Neural cell (in vitro differentiated cells): ENCODE data around the gene FCRL6. TPM values are rescaled to one million over a fixed set of nuclear protein-coding genes. Genes with fewer than 3 reads are reported as not detected.

Source experiments
- H2AFZ ChIP-seq: fragments of 200-600, 300-800 bp; sonication (generic), shearing (Covaris generic); 2 replicates; pipeline ENCODE4 v1.6.0; 2014; ENCODE audit warnings: low read depth, mild to moderate bottlenecking, antibody characterized with exemption, low read length, moderate library complexity
- H3F3A ChIP-seq: fragments of 200-600 bp; shearing (Covaris generic); 2 replicates; pipeline ENCODE4 v1.6.1; 2016; ENCODE audit warnings: mild to moderate bottlenecking, moderate library complexity, mixed read lengths, antibody characterized with exemption, low read length; ENCODE audit not compliant: insufficient read depth, poor library complexity, severe bottlenecking
- H3K27ac ChIP-seq: fragments of 200-600, 300-800 bp; sonication (generic), shearing (Covaris generic); 2 replicates; pipeline ENCODE4 v1.5.1; 2014; ENCODE audit warnings: mild to moderate bottlenecking, low read length, moderate library complexity
- H3K27me3 ChIP-seq: fragments of 300-800, 200-600 bp; sonication (generic), shearing (Covaris generic); 2 replicates; pipeline ENCODE4 v1.6.0; 2014; ENCODE audit warnings: mild to moderate bottlenecking, low read depth, low read length, moderate library complexity; ENCODE audit not compliant: insufficient read depth
- H3K36me3 ChIP-seq: fragments of 300-800, 200-600 bp; sonication (generic), shearing (Covaris generic); 2 replicates; pipeline ENCODE4 v1.5.1; 2014; ENCODE audit warnings: mild to moderate bottlenecking, antibody characterized with exemption, low read length, moderate library complexity; ENCODE audit not compliant: insufficient read depth
- H3K4me2 ChIP-seq: fragments of 300-800, 200-600 bp; sonication (generic), shearing (Covaris generic); 2 replicates; pipeline ENCODE4 v1.6.0; 2014; ENCODE audit warnings: mild to moderate bottlenecking, low read length
- H3K4me3 ChIP-seq: fragments of 300-800, 200-600 bp; sonication (generic), shearing (Covaris generic); 2 replicates; pipeline ENCODE4 v1.5.1; 2014; ENCODE audit warnings: mild to moderate bottlenecking, low read length, moderate library complexity
- H3K79me2 ChIP-seq: fragments of 200-600 bp; shearing (Covaris generic); replicated peaks from 2 replicates; pipeline ENCODE4 v1.6.0; 2014; ENCODE audit warnings: mild to moderate bottlenecking, low read length, moderate library complexity; ENCODE audit not compliant: insufficient read depth
- H3K9ac ChIP-seq: fragments of 300-800, 200-600 bp; sonication (generic), shearing (Covaris generic); 2 replicates; pipeline ENCODE4 v1.6.1; 2016; ENCODE audit warnings: mild to moderate bottlenecking, low read length, mixed read lengths
- H3K9me2 ChIP-seq: fragments of 200-600 bp; shearing (Covaris generic); 2 replicates; pipeline ENCODE4 v1.6.1; 2016; ENCODE audit warnings: mild to moderate bottlenecking, low read length, mixed read lengths; ENCODE audit not compliant: insufficient read depth
- H3K9me3 ChIP-seq: fragments of 200-600, 300-800 bp; sonication (generic), shearing (Covaris generic); 2 replicates; pipeline ENCODE4 v1.6.1; 2016; ENCODE audit warnings: mild to moderate bottlenecking, mixed run types, low read length, moderate library complexity, mixed read lengths
- H4K20me1 ChIP-seq: fragments of 200-600 bp; shearing (Covaris generic); 2 replicates; pipeline ENCODE4 v1.6.1; 2016; ENCODE audit warnings: mild to moderate bottlenecking, mixed run types; ENCODE audit not compliant: insufficient read depth
- EP300 ChIP-seq: fragments of 450-650 bp; conservative IDR thresholded peaks from 2 replicates; pipeline ENCODE4 v1.6.1; 2014; ENCODE audit warnings: antibody characterized with exemption, mild to moderate bottlenecking, moderate library complexity; ENCODE audit not compliant: poor library complexity, severe bottlenecking
- EZH2 ChIP-seq: fragments of 200-600, 300-800 bp; shearing (Covaris generic), sonication (generic); IDR thresholded peaks from 2 replicates; pipeline ENCODE4 v1.6.1; 2014; ENCODE audit warnings: antibody characterized with exemption, low read length, borderline replicate concordance, mild to moderate bottlenecking; ENCODE audit not compliant: insufficient read depth, poor library complexity, severe bottlenecking
- MXI1 ChIP-seq: fragments of 450-650 bp; conservative IDR thresholded peaks from 2 replicates; pipeline ENCODE4 v1.6.1; 2014; ENCODE audit warnings: antibody characterized with exemption, mild to moderate bottlenecking; ENCODE audit not compliant: poor library complexity, severe bottlenecking
- POLR2AphosphoS5 ChIP-seq: IDR thresholded peaks from 2 replicates; pipeline ENCODE4 v1.6.1; 2012
- RAD21 ChIP-seq: fragments of 450-650 bp; conservative IDR thresholded peaks from 2 replicates; pipeline ENCODE4 v1.6.1; 2014; ENCODE audit warnings: antibody characterized with exemption, mild to moderate bottlenecking, moderate library complexity
- REST ChIP-seq: IDR thresholded peaks from 2 replicates; pipeline ENCODE4 v1.6.1; 2012; ENCODE audit warnings: borderline replicate concordance
- SMC3 ChIP-seq: fragments of 450-650 bp; conservative IDR thresholded peaks from 2 replicates; pipeline ENCODE4 v1.6.1; 2014; ENCODE audit warnings: antibody characterized with exemption, mild to moderate bottlenecking, moderate library complexity; ENCODE audit not compliant: poor library complexity
- TAF1 ChIP-seq: IDR thresholded peaks from 2 replicates; pipeline ENCODE4 v1.6.1; 2012; ENCODE audit warnings: low read depth
- polyA plus RNA-seq: library from polyadenylated mRNA; depleted of rRNA; stranded (reverse); fragments of >200 nt; gene quantifications from 2 replicates; pipeline ENCODE4 v1.2.3, GENCODE V29; 2014
- TF ChIP-seq, protein P1 (sequence below): fragments of 450-650 bp; IDR thresholded peaks from 2 replicates; pipeline ENCODE4 v1.5.1; 2014; ENCODE audit warnings: antibody characterized with exemption, mild to moderate bottlenecking, moderate library complexity; ENCODE audit not compliant: poor library complexity, severe bottlenecking

Gene FCRL6
- polyA plus RNA-seq, 1 donor from 2014 or later: not detected

- no peak for TF ChIP-seq SMC3
- TF ChIP-seq, protein P1, sequence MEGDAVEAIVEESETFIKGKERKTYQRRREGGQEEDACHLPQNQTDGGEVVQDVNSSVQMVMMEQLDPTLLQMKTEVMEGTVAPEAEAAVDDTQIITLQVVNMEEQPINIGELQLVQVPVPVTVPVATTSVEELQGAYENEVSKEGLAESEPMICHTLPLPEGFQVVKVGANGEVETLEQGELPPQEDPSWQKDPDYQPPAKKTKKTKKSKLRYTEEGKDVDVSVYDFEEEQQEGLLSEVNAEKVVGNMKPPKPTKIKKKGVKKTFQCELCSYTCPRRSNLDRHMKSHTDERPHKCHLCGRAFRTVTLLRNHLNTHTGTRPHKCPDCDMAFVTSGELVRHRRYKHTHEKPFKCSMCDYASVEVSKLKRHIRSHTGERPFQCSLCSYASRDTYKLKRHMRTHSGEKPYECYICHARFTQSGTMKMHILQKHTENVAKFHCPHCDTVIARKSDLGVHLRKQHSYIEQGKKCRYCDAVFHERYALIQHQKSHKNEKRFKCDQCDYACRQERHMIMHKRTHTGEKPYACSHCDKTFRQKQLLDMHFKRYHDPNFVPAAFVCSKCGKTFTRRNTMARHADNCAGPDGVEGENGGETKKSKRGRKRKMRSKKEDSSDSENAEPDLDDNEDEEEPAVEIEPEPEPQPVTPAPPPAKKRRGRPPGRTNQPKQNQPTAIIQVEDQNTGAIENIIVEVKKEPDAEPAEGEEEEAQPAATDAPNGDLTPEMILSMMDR: no peak
- TF ChIP-seq REST: no peak
- TF ChIP-seq RAD21: no peak
- no peak for TF ChIP-seq EZH2
- TF ChIP-seq EP300: no peak
- no peak for TF ChIP-seq TAF1
- TF ChIP-seq MXI1: no peak
- no peak for TF ChIP-seq POLR2AphosphoS5
- no peak overlapping the region for H2AFZ ChIP-seq
Measured at GRCh38 chr1:159791031-159791430, 11.1 kb upstream of the FCRL6 start.

GRCh38 chr1:159791461-159791860 is 10.7 kb upstream of the FCRL6 start:
- H3K9me3 ChIP-seq: no peaks in the 10 kb centered on the region
- H3K27me3 ChIP-seq: peaks cover 3% of the 10 kb centered on the region
- no peaks in the 10 kb centered on the region for H3F3A ChIP-seq
- H3K27ac ChIP-seq: no peak overlapping the region
- H3K4me2 ChIP-seq: no peak overlapping the region
- H3K79me2 ChIP-seq: no peaks in the 10 kb centered on the region
- no peaks in the 10 kb centered on the region for H3K36me3 ChIP-seq
- TF ChIP-seq EZH2 (no peak), EP300 (no peak), RAD21 (no peak), MXI1 (no peak), REST (no peak), SMC3 (no peak), POLR2AphosphoS5 (no peak), TAF1 (no peak)
- TF ChIP-seq, protein P1: no peak
- no peak overlapping the region for H3K4me3 ChIP-seq
- no peak overlapping the region for H3K9ac ChIP-seq
- no peak overlapping the region for H2AFZ ChIP-seq
- H3K9me2 ChIP-seq: no peaks in the 10 kb centered on the region
- H4K20me1 ChIP-seq: no peaks in the 10 kb centered on the region

More at GRCh38 chr1:159791031-159791430, 11.1 kb upstream of the FCRL6 start:
- H3K36me3 ChIP-seq: no peaks in the 10 kb centered on the region
- H3K79me2 ChIP-seq: no peaks in the 10 kb centered on the region
- no peak overlapping the region for H3K4me3 ChIP-seq
- H3F3A ChIP-seq: no peaks in the 10 kb centered on the region
- no peak overlapping the region for H3K4me2 ChIP-seq
- no peaks in the 10 kb centered on the region for H3K9me3 ChIP-seq
- H3K9me2 ChIP-seq: no peaks in the 10 kb centered on the region
- no peak overlapping the region for H3K27ac ChIP-seq
- H4K20me1 ChIP-seq: no peaks in the 10 kb centered on the region
- no peak overlapping the region for H3K9ac ChIP-seq
- H3K27me3 ChIP-seq: peaks cover 3% of the 10 kb centered on the region
